GM23338 (cell line): ENCODE results near the gene TLR9. TPM values are rescaled to one million over a fixed set of nuclear protein-coding genes. Genes with fewer than 3 reads are reported as not detected.

Source experiments
- ATAC-seq: fragments of 200-7000 bp; cut with Tn5 transposase; 3 replicates; pipeline ENCODE4 v1.9.1; 2020
- DNase-seq: peaks from one replicate; pipeline ENCODE4 v3.0.0-alpha.2; 2015; ENCODE audit warnings: low spot score
- H2AFZ ChIP-seq: fragments of 200-600 bp; sonication (generic); 2 replicates; pipeline ENCODE4 v1.8.0; 2016; ENCODE audit warnings: antibody characterized with exemption, mild to moderate bottlenecking, moderate library complexity
- H3F3A ChIP-seq: fragments of 200-600 bp; sonication (generic); replicated peaks from 2 replicates; pipeline ENCODE4 v1.8.0; 2017; ENCODE audit warnings: antibody characterized with exemption, mixed run types, low read depth
- H3K27ac ChIP-seq: fragments of 200-600 bp; sonication (generic); 2 replicates; pipeline ENCODE4 v1.6.1; 2016; ENCODE audit warnings: low read depth
- H3K27me3 ChIP-seq: fragments of 200-600 bp; sonication (generic); 2 replicates; pipeline ENCODE4 v1.8.0; 2016; ENCODE audit warnings: mild to moderate bottlenecking, mixed run types, moderate library complexity; ENCODE audit not compliant: insufficient read depth
- H3K36me3 ChIP-seq: fragments of 200-600 bp; sonication (generic); 2 replicates; pipeline ENCODE4 v1.8.0; 2016; ENCODE audit warnings: mild to moderate bottlenecking; ENCODE audit not compliant: insufficient read depth
- H3K4me1 ChIP-seq: fragments of 200-600 bp; sonication (generic); 2 replicates; pipeline ENCODE4 v1.8.0; 2016; ENCODE audit warnings: mild to moderate bottlenecking, moderate library complexity; ENCODE audit not compliant: insufficient read depth
- H3K4me2 ChIP-seq: fragments of 200-600 bp; sonication (generic); 2 replicates; pipeline ENCODE4 v1.7.1; 2017; ENCODE audit warnings: mixed run types
- H3K4me3 ChIP-seq: fragments of 200-600 bp; sonication (generic); 2 replicates; pipeline ENCODE4 v1.6.1; 2016; ENCODE audit warnings: mixed run types
- H3K79me2 ChIP-seq: fragments of 200-600 bp; sonication (generic); replicated peaks from 2 replicates; pipeline ENCODE4 v1.8.0; 2017; ENCODE audit warnings: mild to moderate bottlenecking; ENCODE audit not compliant: insufficient read depth
- H3K9me2 ChIP-seq: fragments of 200-600 bp; sonication (generic); 2 replicates; pipeline ENCODE4 v1.8.0; 2017; ENCODE audit not compliant: insufficient read depth
- H4K20me1 ChIP-seq: fragments of 200-600 bp; sonication (generic); replicated peaks from 2 replicates; pipeline ENCODE4 v1.8.0; 2017; ENCODE audit warnings: mild to moderate bottlenecking; ENCODE audit not compliant: insufficient read depth
- H3K27ac Mint-ChIP-seq: 2 replicates; pipeline ENCODE4 v1.8.0; 2020; ENCODE audit warnings: inconsistent platforms, mild to moderate bottlenecking, moderate library complexity, mixed read lengths
- H3K27me3 Mint-ChIP-seq: 3 replicates; pipeline ENCODE4 v1.8.0; 2022; ENCODE audit warnings: low read depth, mild to moderate bottlenecking, moderate library complexity, mixed read lengths, inconsistent platforms; ENCODE audit not compliant: insufficient read depth, poor library complexity
- H3K36me3 Mint-ChIP-seq: 3 replicates; pipeline ENCODE4 v1.8.0; 2021; ENCODE audit warnings: low read depth, mild to moderate bottlenecking, inconsistent platforms, moderate library complexity, mixed read lengths
- H3K4me1 Mint-ChIP-seq: 3 replicates; pipeline ENCODE4 v1.8.0; 2020; ENCODE audit warnings: mild to moderate bottlenecking, inconsistent platforms, mixed read lengths
- H3K4me3 Mint-ChIP-seq: 3 replicates; pipeline ENCODE4 v1.8.0; 2021; ENCODE audit warnings: moderate library complexity, mild to moderate bottlenecking, inconsistent platforms, mixed read lengths
- H3K9me3 Mint-ChIP-seq: 3 replicates; pipeline ENCODE4 v1.8.0; 2020; ENCODE audit warnings: moderate library complexity, mild to moderate bottlenecking, inconsistent platforms, mixed read lengths
- REST ChIP-seq: IDR thresholded peaks from one replicate; pipeline ENCODE4 v1.6.1; 2018; ENCODE audit warnings: antibody characterized with exemption; ENCODE audit not compliant: unreplicated experiment
- STAT1 ChIP-seq: IDR thresholded peaks from one replicate; pipeline ENCODE4 v1.6.1; 2016; ENCODE audit warnings: antibody characterized with exemption; ENCODE audit not compliant: unreplicated experiment
- ZNF114 ChIP-seq: fragments of 250-450 bp; sonication (Bioruptor Pico); IDR thresholded peaks from 2 replicates; pipeline ENCODE4 v1.5.0; 2020; ENCODE audit warnings: mild to moderate bottlenecking, moderate library complexity
- ZNF331 ChIP-seq: fragments of 250-450 bp; sonication (Bioruptor Pico); IDR thresholded peaks from 2 replicates; pipeline ENCODE4 v1.5.0; 2020; ENCODE audit warnings: low read depth, mild to moderate bottlenecking, moderate library complexity
- ZNF462 ChIP-seq: fragments of 250-450 bp; sonication (Bioruptor Pico); IDR thresholded peaks from 2 replicates; pipeline ENCODE4 v1.5.0; 2020; ENCODE audit warnings: mild to moderate bottlenecking, moderate library complexity
- polyA plus RNA-seq: library from polyadenylated mRNA; unstranded; fragments of >200 nt; fragmentation: Nextera tagmentation; extraction: Ambion mirVana; gene quantifications from 2 replicates; pipeline ENCODE4 v1.2.1, GENCODE V29; 2016
- total RNA-seq: library from RNA; depleted of rRNA; stranded (reverse); fragments of >200 nt; shearing (Covaris generic); gene quantifications from 2 replicates; pipeline ENCODE4 v1.2.3, GENCODE V29; 2014
- TF ChIP-seq, protein P1 (sequence below): IDR thresholded peaks from 2 replicates; pipeline ENCODE4 v1.6.1; 2016; ENCODE audit warnings: antibody characterized with exemption

Gene TLR9
- total and polyA plus RNA-seq, 2 experiments from 2014 or later = not detected

DNA sequence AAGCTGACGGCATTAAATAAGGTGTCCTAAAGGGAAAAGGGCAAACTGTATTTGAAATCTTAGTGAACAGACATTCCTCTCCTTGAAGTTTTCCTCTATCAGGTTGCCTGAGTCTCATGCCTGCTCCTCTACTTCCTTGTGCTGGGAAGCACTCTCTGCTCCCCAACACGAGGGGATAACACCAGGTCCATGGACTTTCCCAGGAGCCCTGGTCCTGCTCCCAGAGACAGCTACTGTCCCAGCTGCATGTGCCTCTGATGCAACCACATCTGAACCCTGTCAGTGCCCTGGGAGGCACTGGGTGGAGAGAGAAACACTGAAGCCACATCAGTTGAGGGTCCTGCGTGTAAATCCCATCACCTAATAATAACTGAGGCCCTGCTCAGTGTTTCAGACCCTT, 7.4 kb downstream of the TLR9 start:
- Mint-ChIP-seq H3K27me3 (peaks cover 11% of the 10 kb centered on the region), H3K27ac (no peak overlapping the region), H3K36me3 (peaks cover 26% of the 10 kb centered on the region), H3K9me3 (no peaks in the 10 kb centered on the region), H3K4me1 (peaks cover 8% of the 10 kb centered on the region; the same call in 2 of the 3 replicates), H3K4me3 (no peak overlapping the region)
- no peak overlapping the region for H3K4me2 ChIP-seq
- H3K4me1 ChIP-seq = peaks cover 3% of the 10 kb centered on the region
- H3K9me2 ChIP-seq = no peaks in the 10 kb centered on the region
- H3K79me2 ChIP-seq = no peaks in the 10 kb centered on the region
- no peaks in the 10 kb centered on the region for H3F3A ChIP-seq
- H3K27me3 ChIP-seq = no peaks in the 10 kb centered on the region
- peaks cover 11% of the 10 kb centered on the region for H3K36me3 ChIP-seq
- ATAC-seq = no peak
- H4K20me1 ChIP-seq = peaks cover 2% of the 10 kb centered on the region; the same call in 1 of the 2 replicates
- no peak overlapping the region for H3K4me3 ChIP-seq
- H2AFZ ChIP-seq = no peak overlapping the region
- no peak overlapping the region for H3K27ac ChIP-seq
- TF ChIP-seq, protein P1, sequence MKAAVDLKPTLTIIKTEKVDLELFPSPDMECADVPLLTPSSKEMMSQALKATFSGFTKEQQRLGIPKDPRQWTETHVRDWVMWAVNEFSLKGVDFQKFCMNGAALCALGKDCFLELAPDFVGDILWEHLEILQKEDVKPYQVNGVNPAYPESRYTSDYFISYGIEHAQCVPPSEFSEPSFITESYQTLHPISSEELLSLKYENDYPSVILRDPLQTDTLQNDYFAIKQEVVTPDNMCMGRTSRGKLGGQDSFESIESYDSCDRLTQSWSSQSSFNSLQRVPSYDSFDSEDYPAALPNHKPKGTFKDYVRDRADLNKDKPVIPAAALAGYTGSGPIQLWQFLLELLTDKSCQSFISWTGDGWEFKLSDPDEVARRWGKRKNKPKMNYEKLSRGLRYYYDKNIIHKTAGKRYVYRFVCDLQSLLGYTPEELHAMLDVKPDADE = no peak
- no peak for TF ChIP-seq STAT1
- DNase-seq = no peak

DNA sequence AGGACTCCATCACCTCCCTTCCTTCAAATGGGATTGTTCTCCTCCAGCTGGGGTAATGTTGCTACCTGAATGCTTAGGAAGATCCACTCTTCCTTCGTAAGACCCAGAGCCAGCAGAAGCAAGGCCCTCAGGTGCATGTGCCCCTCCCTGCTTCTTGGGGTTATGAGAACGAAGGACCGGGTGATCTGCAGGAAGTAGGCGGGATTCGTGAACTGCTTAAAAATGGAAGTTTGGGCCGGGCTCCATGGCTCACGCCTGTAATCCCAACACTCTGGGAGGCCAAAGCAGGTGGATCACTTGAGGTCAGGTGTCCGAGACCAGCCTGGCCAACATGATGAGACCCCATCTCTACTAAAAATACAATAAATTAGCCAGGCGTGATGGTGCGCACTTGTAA, 8.0 kb downstream of the TLR9 start:
- Mint-ChIP-seq H3K9me3 (no peaks in the 10 kb centered on the region), H3K27me3 (peaks cover 11% of the 10 kb centered on the region), H3K4me1 (peaks cover 8% of the 10 kb centered on the region; the same call in 2 of the 3 replicates), H3K27ac (no peak overlapping the region), H3K4me3 (no peak overlapping the region), H3K36me3 (peaks cover 32% of the 10 kb centered on the region)
- H4K20me1 ChIP-seq = peaks cover 2% of the 10 kb centered on the region; the same call in 1 of the 2 replicates
- peaks cover 3% of the 10 kb centered on the region for H3K4me1 ChIP-seq
- no peaks in the 10 kb centered on the region for H3K79me2 ChIP-seq
- no peak for DNase-seq
- no peak for ATAC-seq
- no peaks in the 10 kb centered on the region for H3K9me2 ChIP-seq
- H3K36me3 ChIP-seq = peaks cover 15% of the 10 kb centered on the region
- no peak for TF ChIP-seq ZNF462 (CRISPR knock-in tag)
- TF ChIP-seq ZNF114 (CRISPR knock-in tag) = no peak
- no peak for TF ChIP-seq ZNF331
- no peak for TF ChIP-seq REST
- no peaks in the 10 kb centered on the region for H3K27me3 ChIP-seq
- no peak overlapping the region for H3K27ac ChIP-seq
- no peaks in the 10 kb centered on the region for H3F3A ChIP-seq
- H3K4me3 ChIP-seq = no peak overlapping the region
- H2AFZ ChIP-seq = no peak overlapping the region
- no peak overlapping the region for H3K4me2 ChIP-seq
